ENCODE results near the gene GPC5. TPM values are rescaled to one million over a fixed set of nuclear protein-coding genes. Genes with fewer than 3 reads are reported as not detected.

The GPC5 gene
- total and polyA plus RNA-seq, 9 of the 15 experiments (the other 6 are each of a cell fraction or from before 2014, with no cell fraction given) = 0.18 to 0.27 TPM; not detected in 7

DNA sequence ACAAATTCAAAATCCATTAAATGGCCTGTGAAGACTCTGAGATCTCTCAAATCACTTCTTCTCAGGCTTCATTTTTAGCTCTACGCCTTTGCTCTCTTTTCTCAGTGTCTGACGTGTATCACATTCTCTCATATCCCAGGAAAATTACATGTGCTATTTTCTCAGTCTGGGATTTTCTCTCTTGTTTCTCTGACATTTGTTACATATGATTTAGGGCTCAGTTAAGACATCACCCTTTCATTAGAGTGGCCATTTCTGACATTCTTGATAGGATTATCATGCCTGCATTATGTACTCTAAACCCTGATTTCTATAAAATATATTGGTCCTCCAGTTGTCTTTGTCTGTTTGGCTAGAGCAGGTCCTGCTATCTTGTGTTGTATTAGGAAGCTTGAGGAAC is 136.6 kb downstream of the GPC5 start:
- Histone ChIP-seq H3K9me1 (ENCODE audit: control insufficient read depth, insufficient read depth, low read length) (no peaks in the 10 kb centered on the region), H3K79me2 (ENCODE audit: control insufficient read depth, insufficient read depth, low read length) (no peaks in the 10 kb centered on the region), H3K36me3 (ENCODE audit: control insufficient read depth, insufficient read depth, low read length) (no peaks in the 10 kb centered on the region), H3K27me3 (ENCODE audit: control insufficient read depth in 2 of 2, insufficient read depth in 2 of 2, low read length in 2 of 2) (no peaks in the 10 kb centered on the region), H3K9ac (ENCODE audit: insufficient read depth in 1 of 2, low read depth in 2 of 2, low read length in 2 of 2) (no peak overlapping the region), H4K20me1 (replicated peaks; ENCODE audit: control insufficient read depth, insufficient read depth, low read length) (no peaks in the 10 kb centered on the region), H3K4me2 (ENCODE audit: insufficient read depth, low read length) (no peak overlapping the region), H3K27ac (ENCODE audit: extremely low read depth, low read depth, low read length) (no peak overlapping the region), H3K9me3 (replicated peaks; ENCODE audit: control insufficient read depth, insufficient read depth, low read depth, low read length) (no peaks in the 10 kb centered on the region), H3K4me3 (no peak overlapping the region), H3K4me1 (replicated peaks in 1 of 2; ENCODE audit: control insufficient read depth in 2 of 2, insufficient read depth in 2 of 2, low read length in 2 of 2) (peaks cover 0 to 6% of the 10 kb centered on the region in 2 experiments; a peak in 2 of 5 replicates), H2AFZ (ENCODE audit: low read depth, low read length) (no peak overlapping the region)
- ATAC-seq (no peak), FAIRE-seq (no peak), DNase-seq (ENCODE audit: extremely low read depth in 1 of 4, low spot score in 3 of 4) (no peak)
- WGBS (ENCODE audit: insufficient coverage, low coverage, missing lambda C conversion rate) = 29% methylated on average over 2 of the region's 2 CpGs
- in situ Hi-C loops (cut with MboI) (no loop called here), intact Hi-C loops (cut with micrococcal nuclease) (no loop called here)
- no TSS peak for BruUV-seq (replicated peaks)
- ChIA-PET CTCF (ENCODE audit: low intra/inter-chr PET ratio) (no interaction called here), POLR2A (no interaction called here)
- TF ChIP-seq FUS (optimal IDR thresholded peaks at IDR 0.05; ENCODE audit: low read depth, low read length) (no peak), HDGF (IDR thresholded peaks at IDR 0.05) (no peak), ZNF41 (CRISPR knock-in tag; conservative IDR thresholded peaks at IDR 0.05) (no peak), ZNF431 (CRISPR knock-in tag; IDR thresholded peaks at IDR 0.05) (no peak), TAF9B (IDR thresholded peaks at IDR 0.05; ENCODE audit: partially characterized antibody) (no peak), RB1 (IDR thresholded peaks at IDR 0.05; ENCODE audit: low read depth) (no peak), FOXA3 (CRISPR knock-in tag; conservative IDR thresholded peaks at IDR 0.05 in 1 of 2, IDR thresholded peaks at IDR 0.05 in 1 of 2) (no peak), EP400 (IDR thresholded peaks at IDR 0.05) (no peak), JUND (IDR thresholded peaks at IDR 0.05; ENCODE audit: borderline replicate concordance, low read depth, low read length) (no peak), JUND (tag; IDR thresholded peaks at IDR 0.05; ENCODE audit: borderline replicate concordance, low read depth, low read length) (no peak), ZNF707 (CRISPR knock-in tag; conservative IDR thresholded peaks at IDR 0.05) (no peak)
- TF ChIP-seq, protein P1, sequence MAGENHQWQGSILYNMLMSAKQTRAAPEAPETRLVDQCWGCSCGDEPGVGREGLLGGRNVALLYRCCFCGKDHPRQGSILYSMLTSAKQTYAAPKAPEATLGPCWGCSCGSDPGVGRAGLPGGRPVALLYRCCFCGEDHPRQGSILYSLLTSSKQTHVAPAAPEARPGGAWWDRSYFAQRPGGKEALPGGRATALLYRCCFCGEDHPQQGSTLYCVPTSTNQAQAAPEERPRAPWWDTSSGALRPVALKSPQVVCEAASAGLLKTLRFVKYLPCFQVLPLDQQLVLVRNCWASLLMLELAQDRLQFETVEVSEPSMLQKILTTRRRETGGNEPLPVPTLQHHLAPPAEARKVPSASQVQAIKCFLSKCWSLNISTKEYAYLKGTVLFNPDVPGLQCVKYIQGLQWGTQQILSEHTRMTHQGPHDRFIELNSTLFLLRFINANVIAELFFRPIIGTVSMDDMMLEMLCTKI (IDR thresholded peaks at IDR 0.05; ENCODE audit: partially characterized antibody) = no peak
- TF ChIP-seq, protein P2, sequence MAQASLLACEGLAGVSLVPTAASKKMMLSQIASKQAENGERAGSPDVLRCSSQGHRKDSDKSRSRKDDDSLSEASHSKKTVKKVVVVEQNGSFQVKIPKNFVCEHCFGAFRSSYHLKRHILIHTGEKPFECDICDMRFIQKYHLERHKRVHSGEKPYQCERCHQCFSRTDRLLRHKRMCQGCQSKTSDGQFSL (CRISPR knock-in tag; IDR thresholded peaks at IDR 0.05) = no peak
- TF ChIP-seq, protein P2 (tag; IDR thresholded peaks at IDR 0.05) = no peak
- TF ChIP-seq, protein P3, sequence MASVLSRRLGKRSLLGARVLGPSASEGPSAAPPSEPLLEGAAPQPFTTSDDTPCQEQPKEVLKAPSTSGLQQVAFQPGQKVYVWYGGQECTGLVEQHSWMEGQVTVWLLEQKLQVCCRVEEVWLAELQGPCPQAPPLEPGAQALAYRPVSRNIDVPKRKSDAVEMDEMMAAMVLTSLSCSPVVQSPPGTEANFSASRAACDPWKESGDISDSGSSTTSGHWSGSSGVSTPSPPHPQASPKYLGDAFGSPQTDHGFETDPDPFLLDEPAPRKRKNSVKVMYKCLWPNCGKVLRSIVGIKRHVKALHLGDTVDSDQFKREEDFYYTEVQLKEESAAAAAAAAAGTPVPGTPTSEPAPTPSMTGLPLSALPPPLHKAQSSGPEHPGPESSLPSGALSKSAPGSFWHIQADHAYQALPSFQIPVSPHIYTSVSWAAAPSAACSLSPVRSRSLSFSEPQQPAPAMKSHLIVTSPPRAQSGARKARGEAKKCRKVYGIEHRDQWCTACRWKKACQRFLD (CRISPR knock-in tag; IDR thresholded peaks at IDR 0.05) = no peak
- TF ChIP-seq, protein P4, sequence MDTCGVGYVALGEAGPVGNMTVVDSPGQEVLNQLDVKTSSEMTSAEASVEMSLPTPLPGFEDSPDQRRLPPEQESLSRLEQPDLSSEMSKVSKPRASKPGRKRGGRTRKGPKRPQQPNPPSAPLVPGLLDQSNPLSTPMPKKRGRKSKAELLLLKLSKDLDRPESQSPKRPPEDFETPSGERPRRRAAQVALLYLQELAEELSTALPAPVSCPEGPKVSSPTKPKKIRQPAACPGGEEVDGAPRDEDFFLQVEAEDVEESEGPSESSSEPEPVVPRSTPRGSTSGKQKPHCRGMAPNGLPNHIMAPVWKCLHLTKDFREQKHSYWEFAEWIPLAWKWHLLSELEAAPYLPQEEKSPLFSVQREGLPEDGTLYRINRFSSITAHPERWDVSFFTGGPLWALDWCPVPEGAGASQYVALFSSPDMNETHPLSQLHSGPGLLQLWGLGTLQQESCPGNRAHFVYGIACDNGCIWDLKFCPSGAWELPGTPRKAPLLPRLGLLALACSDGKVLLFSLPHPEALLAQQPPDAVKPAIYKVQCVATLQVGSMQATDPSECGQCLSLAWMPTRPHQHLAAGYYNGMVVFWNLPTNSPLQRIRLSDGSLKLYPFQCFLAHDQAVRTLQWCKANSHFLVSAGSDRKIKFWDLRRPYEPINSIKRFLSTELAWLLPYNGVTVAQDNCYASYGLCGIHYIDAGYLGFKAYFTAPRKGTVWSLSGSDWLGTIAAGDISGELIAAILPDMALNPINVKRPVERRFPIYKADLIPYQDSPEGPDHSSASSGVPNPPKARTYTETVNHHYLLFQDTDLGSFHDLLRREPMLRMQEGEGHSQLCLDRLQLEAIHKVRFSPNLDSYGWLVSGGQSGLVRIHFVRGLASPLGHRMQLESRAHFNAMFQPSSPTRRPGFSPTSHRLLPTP (IDR thresholded peaks at IDR 0.05; ENCODE audit: borderline replicate concordance, extremely low read depth, insufficient read length) = no peak
